Left colon (tissue), 2 donors: Measurements from ENCODE around the gene FAM8A1. TPM values are rescaled to one million over a fixed set of nuclear protein-coding genes. Genes with fewer than 3 reads are reported as not detected.
A peak's percentile ranks its signal among the peaks of the same experiment; 100 is the strongest.

Experiments
- ATAC-seq: fragments of 200-7000 bp; cut with Tn5 transposase; one replicate; pipeline ENCODE4 v1.9.1; 2020; ENCODE audit warnings: mild to moderate bottlenecking, moderate library complexity
- DNase-seq, 2 donors: peaks; one replicate each; pipeline ENCODE4 v3.0.0-alpha.2; 2020
- intact Hi-C, 2 donors: fragments of 100-400 bp; cut with DNase I in 1 of 2; cut with micrococcal nuclease in 1 of 2; formaldehyde crosslinking; loops; one replicate each; pipeline versions ENCODE4 v1.11.2 to v1.14.0; 2022; cut with DNase I, micrococcal nuclease
- total RNA-seq, 2 donors: library from RNA; stranded (reverse); fragmentation: NEBNext Ultra II Directional; extraction: Animal tissue kit (Norgen Biotek cat#: 25700); gene quantifications; one replicate each; pipeline ENCODE4 v1.2.1, GENCODE V29; 2021
- donor health status: DM: no; HTN: no; CAD: no.
- donor health status: DM: yes; HTN: yes; CAD: no.

FAM8A1 gene
- total RNA-seq, 2 donors from 2014 or later, result 39.2 to 44.9 TPM

- intact Hi-C loops, result no loop called here
- no peak for ATAC-seq
- no peak for DNase-seq
Measured at GRCh38 chr6:17640477-17640917, 40.4 kb downstream of the FAM8A1 start.

GRCh38 chr6:17648745-17649144 lies 48.6 kb downstream of the FAM8A1 start:
- intact Hi-C loops, result no loop called here
- DNase-seq, result no peak
- ATAC-seq, result no peak

DNA sequence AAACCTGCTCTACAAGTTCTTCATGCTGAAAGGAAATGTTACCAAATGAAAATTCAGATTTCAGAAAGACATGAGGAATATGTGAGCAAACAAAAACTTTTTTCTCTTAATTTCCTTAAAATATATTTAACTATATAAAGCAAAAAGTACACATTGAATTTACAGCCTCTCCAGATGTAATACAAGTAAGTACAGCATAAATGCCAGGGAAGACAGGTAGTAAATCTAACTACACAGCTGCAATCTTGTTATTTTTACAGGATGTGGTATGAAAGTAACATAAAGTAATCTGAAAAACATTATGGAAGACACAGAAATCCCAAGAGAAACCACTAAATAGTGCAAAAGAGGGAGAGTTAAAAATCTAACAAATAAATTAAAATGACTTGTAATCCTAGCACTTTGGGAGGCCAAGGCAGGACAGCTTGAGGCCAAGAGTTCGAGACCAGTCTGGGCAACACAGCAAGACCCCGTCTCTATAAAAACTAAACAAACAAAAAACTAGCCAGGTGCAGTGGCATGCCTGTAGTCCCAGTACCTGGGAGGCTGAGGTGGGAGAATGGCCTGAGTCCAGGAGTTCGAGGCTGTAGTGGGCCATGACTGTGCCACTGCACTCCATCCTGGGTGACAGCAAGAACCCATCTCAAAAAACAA lies 50.7 kb downstream of the FAM8A1 start:
- DNase-seq (no peak), ATAC-seq (peak; percentile 53)
- intact Hi-C loops, result no loop called here

- intact Hi-C loops, result no loop called here
- DNase-seq (no peak), ATAC-seq (no peak)
Measured at GRCh38 chr6:17653198-17653882, 53.2 kb downstream of the FAM8A1 start.

GRCh38 chr6:17656092-17656491 lies 56.0 kb downstream of the FAM8A1 start:
- DNase-seq (no peak), ATAC-seq (no peak)
- intact Hi-C loops, result no loop called here

DNA sequence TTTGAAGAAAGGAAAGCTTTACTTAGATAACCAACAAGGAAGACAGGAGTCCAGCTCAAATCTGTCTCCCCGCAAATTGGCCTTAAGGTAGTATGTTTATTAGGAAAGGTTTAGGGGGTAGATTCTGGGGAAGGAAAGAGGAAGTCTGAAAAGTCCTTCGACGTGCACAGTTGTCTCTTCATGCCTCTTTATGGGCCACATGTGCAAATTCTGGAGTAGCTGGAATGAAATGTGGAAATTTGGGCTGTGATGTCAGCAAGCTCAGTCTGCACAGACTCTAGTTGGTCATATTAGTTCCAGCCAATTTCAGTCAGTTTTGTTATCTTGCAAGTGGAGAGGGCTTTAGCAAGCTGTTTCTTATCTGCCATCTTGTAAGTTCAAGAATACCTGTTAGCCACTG lies 56.5 kb downstream of the FAM8A1 start:
- ATAC-seq (no peak), DNase-seq (no peak)
- intact Hi-C loops, result no loop called here

Other genes starting within 250 kb of the FAM8A1 start
- 1 to 10 TPM; 3.4 to 7.1 TPM for gene CAP2, start 206.7 kb upstream of the FAM8A1 start, total RNA-seq
- 10 to 100 TPM; 29.4 to 31.4 TPM for gene NUP153, start 106.6 kb downstream of the FAM8A1 start, total RNA-seq